Cerebellar cortex (tissue), 1 donor: ENCODE measurements around the gene SLC46A2.
A peak's percentile ranks its signal among the peaks of the same experiment; 100 is the strongest.

Source experiments
- DNase-seq: peaks from one replicate; pipeline ENCODE4 v3.0.0-alpha.2; 2015; ENCODE audit warnings: low spot score

The SLC46A2 gene

GRCh38 chr9:112885324-112885723 lies 5.4 kb downstream of the SLC46A2 start:
- no peak for DNase-seq

GRCh38 chr9:112884721-112885120 lies 6.0 kb downstream of the SLC46A2 start:
- DNase-seq: no peak

GRCh38 chr9:112884101-112884500 lies 6.6 kb downstream of the SLC46A2 start:
- no peak for DNase-seq

- DNase-seq: no peak
These were observed 9.3 kb downstream of the SLC46A2 start for GRCh38 chr9:112881331-112881730.

GRCh38 chr9:112880650-112881049 lies 10.0 kb downstream of the SLC46A2 start:
- no peak for DNase-seq

- DNase-seq: no peak
These were observed 11.9 kb downstream of the SLC46A2 start for GRCh38 chr9:112878752-112879151.

GRCh38 chr9:112873773-112874405 lies 16.8 kb downstream of the SLC46A2 start:
- no peak for DNase-seq

GRCh38 chr9:112872019-112872418 lies 18.7 kb downstream of the SLC46A2 start:
- DNase-seq: no peak

GRCh38 chr9:112870556-112870955 lies 20.1 kb downstream of the SLC46A2 start:
- peak; percentile 63 for DNase-seq

- peak; percentile 24 for DNase-seq
These were observed 20.8 kb downstream of the SLC46A2 start for GRCh38 chr9:112869917-112870316.

- DNase-seq: no peak
These were observed 21.6 kb downstream of the SLC46A2 start for GRCh38 chr9:112869041-112869529.

GRCh38 chr9:112868461-112868860 lies 22.2 kb downstream of the SLC46A2 start:
- no peak for DNase-seq

- peak; percentile 36 for DNase-seq
These were observed 23.2 kb downstream of the SLC46A2 start for GRCh38 chr9:112867275-112867991.

- DNase-seq: peak; percentile 38
These were observed 23.9 kb downstream of the SLC46A2 start for GRCh38 chr9:112866662-112867274.

GRCh38 chr9:112864982-112865381 lies 25.7 kb downstream of the SLC46A2 start:
- no peak for DNase-seq

- DNase-seq: no peak
These were observed 26.3 kb downstream of the SLC46A2 start for GRCh38 chr9:112864403-112864802.

- no peak for DNase-seq
These were observed 26.9 kb downstream of the SLC46A2 start for GRCh38 chr9:112863746-112864145.

- no peak for DNase-seq
These were observed 27.5 kb downstream of the SLC46A2 start for GRCh38 chr9:112863214-112863613.

GRCh38 chr9:112861638-112862555 lies 28.8 kb downstream of the SLC46A2 start:
- no peak for DNase-seq

- no peak for DNase-seq
These were observed 29.5 kb downstream of the SLC46A2 start for GRCh38 chr9:112861155-112861554.

- no peak for DNase-seq
These were observed 30.2 kb downstream of the SLC46A2 start for GRCh38 chr9:112860451-112860850.

GRCh38 chr9:112858625-112859147 lies 32.0 kb downstream of the SLC46A2 start:
- DNase-seq: no peak
